Measurements from ENCODE around the gene MATK.
A peak's percentile ranks its signal among the peaks of the same experiment; 100 is the strongest.
"Not testable (repeated sequence)": the region's sequence is repeated elsewhere in the genome, so short reads cannot be mapped to it uniquely, and the experiment has no call there.

The MATK gene

GRCh38 chr19:3816566-3817218 is 30.5 kb upstream of the MATK start:
- no peak for DNase-seq (ENCODE audit: low read depth in 1 of 2, low spot score in 1 of 2)

- DNase-seq (ENCODE audit: low read depth in 1 of 2, low spot score in 1 of 2) = not testable (repeated sequence)
These were observed 30.0 kb upstream of the MATK start for GRCh38 chr19:3816148-3816547.

DNA sequence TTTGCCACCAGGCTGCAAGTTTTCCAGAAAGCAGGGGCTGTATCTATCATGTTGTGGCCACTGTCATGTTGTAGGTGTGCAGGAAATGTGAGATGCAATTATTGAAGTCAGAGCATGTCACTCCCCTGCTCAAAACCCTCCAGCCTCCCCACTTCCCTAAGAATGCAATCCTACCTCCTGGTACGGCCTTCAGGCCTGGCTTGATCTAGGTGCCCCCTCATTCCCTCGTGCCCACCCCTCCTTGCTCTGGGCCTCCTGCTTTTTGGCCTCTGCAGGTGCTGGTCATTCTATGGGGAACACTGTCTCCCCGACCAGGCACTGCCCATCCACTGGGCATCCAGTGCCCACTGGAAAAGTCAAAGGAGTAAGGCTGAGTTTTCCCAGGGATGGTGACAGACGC is 28.5 kb upstream of the MATK start:
- no peak for DNase-seq (ENCODE audit: low read depth in 1 of 2, low spot score in 1 of 2)

GRCh38 chr19:3813473-3814392 is 27.6 kb upstream of the MATK start:
- no peak for DNase-seq (ENCODE audit: low read depth in 1 of 2, low spot score in 1 of 2)

GRCh38 chr19:3810708-3811355 is 24.7 kb upstream of the MATK start:
- no peak for DNase-seq (ENCODE audit: low read depth in 1 of 2, low spot score in 1 of 2)

DNA sequence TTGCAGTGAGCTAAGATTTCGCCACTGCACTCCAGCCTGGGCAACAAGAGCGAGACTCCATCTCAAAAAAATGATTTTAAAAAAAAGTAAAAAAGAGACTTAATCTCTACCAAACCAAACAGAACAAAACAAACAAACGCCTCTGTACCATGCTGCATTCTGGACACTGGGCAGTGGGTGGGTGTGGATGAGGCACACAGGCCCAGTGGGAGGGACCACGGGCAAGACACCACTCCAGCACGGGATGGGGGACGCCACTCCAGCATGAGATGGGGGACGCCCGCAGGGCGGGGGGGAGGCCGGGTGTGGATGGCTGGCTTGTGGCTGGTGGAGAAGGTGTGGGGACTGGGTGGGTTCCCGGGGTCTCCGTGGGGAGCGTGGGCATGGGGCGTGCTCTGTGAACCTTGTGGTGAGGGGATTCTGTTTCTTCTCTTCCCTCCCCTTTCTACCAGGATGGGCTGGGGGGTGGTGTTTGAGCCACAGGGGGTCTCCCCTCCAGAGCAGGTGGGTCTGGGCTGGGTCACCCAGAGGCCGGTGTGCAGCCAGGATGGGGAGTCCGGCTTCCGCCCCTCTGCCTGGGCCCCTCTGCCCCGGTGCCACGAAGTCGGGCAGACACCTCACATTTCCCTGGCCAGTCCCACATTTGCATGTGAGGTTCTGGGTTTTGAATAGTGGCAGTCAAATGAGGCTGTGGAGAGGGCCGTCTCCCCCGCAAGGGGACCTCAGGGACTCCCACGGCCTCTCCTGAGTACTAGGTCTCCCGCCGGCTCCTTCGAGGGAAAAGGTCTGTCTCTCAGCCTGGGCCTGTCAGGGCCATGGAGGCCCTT is 23.9 kb upstream of the MATK start:
- no peak for DNase-seq (ENCODE audit: low read depth in 1 of 2, low spot score in 1 of 2)

DNA sequence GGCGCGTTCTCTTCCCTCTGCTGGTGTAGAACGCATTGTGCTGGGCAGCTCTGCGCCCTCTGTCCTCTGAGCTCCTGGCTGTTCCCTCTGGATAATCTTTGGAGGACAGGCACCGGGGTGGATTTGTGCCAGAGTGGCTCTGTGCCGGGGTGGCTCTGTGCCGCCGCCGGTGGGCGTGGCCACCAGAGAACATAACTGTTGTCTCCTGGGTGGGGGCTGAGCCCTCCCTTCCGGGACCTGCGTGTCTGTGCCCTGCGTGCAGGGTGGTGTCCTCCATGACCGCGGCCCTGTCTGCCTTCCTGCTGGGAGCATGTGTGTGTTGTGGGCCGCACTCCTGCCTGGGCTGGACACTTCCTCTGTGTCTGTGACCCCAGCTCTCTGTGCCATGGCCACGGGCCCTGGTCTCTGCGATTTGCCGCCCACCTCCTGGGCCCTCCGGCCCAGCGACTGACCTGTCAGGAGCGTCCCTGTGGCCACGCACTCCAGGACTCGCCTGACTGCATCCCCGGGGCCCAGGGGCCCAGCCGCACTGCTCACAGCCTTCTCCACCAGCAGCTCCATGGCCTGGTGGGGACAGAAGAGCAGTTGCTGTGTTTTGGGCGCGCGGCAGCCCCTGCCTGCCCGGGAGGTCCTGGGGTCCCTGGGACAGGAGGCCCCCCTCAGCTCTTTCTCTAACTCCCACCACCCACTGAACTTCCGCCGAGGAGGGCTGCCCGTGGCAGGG is 22.4 kb upstream of the MATK start:
- DNase-seq (ENCODE audit: low read depth in 1 of 2, low spot score in 1 of 2) = no peak

DNA sequence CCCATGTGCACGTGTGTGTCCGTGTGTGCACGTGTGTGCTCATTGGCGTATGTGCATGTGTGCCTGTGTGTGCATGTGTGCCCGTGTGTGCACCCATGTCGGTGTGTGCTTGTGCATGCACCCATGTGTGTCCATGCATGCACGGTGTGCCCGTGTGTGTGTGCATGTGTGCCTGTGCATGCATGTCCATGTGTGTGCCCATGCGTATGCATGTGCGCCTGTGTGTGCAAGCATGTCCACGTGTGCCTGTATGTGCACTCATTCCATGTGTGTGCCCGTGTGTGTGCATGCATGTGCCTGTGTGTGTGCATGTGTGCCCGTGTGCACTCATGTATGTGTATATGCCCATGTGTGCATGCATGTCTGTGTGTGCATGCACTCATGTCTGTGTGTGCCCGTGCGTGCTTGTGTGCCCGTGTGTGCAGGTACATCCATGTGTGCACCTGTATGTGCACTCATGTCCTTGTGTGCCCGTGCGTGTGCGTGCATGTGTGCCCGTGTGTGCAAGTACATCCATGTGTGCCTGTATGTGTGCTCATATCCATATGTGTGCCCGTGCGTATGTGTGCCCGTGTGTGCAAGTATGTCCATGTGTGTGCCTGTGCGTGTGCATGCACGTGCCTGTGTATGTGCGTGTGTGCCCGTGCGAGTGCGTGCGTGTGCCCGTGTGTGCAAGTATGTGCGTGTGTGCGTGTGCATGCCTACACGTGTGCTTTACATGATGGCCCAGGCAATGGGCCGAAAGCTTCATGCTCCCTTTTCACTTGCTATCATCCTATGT is 21.6 kb upstream of the MATK start:
- no peak for DNase-seq (ENCODE audit: low read depth in 1 of 2, low spot score in 1 of 2)

- DNase-seq (ENCODE audit: low read depth in 1 of 2, low spot score in 1 of 2) = no peak
These were observed 20.9 kb upstream of the MATK start for GRCh38 chr19:3807131-3807480.

- no peak for DNase-seq (ENCODE audit: low read depth in 1 of 2, low spot score in 1 of 2)
These were observed 19.7 kb upstream of the MATK start for GRCh38 chr19:3805859-3806258.

DNA sequence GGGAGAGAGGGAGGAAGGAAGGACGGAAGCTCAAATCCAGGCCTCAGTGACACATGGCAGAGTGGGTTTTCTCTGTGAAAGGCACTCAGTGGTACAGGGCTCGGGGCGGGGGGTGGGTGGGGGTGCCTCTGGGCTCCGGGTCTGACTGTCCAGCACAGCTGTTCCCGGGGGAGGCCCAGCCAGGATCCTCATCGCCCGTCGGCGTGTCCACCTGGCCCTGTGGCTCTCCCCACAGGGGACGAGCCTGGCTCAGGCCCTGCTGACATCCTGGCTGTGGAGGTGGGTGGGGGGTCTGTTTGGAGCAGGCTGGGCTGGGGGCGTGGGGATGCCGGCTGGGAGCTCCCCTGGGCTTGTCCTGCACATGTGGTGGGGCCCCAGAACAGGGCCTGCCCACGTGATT is 18.2 kb upstream of the MATK start:
- DNase-seq (ENCODE audit: low read depth in 1 of 2, low spot score in 1 of 2) = no peak

GRCh38 chr19:3803986-3804385 is 17.8 kb upstream of the MATK start:
- DNase-seq (ENCODE audit: low read depth in 1 of 2, low spot score in 1 of 2) = no peak

DNA sequence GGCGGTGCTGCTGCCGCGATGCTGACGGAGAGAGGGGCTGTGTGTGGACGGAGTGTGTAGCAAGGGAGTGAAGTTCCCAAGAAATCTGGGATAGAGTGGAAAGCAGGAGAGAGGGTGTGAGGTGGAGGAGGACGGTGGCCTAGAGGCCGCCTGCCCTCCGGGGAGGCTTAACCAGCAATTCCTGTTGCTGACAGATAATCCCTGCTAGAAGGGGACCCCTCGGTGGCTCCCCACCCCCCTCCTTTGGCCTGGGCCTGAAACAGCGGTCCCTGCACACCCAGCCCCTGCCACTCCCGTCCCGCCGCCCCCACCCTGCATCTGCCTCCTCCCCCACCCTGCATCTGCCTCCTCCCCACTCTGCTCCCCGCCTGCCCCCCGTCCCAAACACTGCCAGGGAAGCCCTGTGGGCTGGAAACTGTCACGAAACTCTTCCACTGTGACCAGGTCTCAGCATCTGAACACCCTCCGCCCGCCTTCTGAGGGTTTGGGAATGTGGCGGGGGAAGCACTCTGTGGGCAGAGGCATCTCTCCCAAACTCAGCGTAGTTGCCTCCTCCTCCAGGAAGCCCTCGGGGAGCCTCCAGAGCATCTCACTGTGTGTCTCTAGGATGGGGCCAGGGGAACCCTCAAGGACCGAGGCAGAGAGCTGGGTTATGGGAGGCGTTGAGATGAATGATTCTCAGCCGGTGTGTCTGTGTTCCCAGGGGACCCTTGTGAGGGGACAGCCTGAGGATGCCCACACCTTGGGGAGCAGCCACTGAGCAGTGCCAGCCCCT is 17.1 kb upstream of the MATK start:
- no peak for DNase-seq (ENCODE audit: low read depth in 1 of 2, low spot score in 1 of 2)

DNA sequence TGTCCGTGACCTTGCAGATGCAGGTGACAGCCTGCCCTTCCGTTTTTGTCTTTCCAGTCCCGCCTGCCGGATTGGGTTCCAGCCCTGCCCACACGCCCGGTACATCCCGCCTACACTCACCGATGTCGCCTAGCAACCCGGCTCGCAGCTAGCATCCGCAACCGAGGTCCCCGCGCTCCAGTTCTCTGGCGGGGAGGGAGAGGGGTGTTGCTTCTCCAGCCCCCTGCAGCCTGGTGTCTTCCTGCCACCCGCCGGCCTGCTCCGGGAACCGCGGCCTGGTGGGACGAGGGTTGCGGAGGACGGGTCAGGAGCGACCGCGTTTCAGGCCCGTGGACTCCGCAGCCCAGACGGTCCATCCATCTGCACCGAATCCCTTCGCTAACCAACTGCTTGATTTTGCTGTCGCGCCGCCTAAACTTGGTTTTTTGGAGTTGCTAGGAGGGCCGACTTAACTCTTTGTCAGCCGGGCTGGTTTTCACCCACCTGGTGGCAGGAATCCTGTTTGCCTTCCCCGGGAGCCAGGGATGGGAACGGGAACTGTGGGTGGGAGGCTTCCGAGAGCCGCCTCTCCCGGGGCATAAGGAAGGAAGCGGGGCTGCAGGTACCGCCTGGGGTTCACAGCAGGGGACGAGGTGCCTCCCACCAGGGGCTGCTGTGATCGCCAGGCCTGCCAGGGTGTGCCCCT is 15.4 kb upstream of the MATK start:
- DNase-seq (ENCODE audit: low read depth in 1 of 2, low spot score in 1 of 2) = peak; percentile 26 to 35

DNA sequence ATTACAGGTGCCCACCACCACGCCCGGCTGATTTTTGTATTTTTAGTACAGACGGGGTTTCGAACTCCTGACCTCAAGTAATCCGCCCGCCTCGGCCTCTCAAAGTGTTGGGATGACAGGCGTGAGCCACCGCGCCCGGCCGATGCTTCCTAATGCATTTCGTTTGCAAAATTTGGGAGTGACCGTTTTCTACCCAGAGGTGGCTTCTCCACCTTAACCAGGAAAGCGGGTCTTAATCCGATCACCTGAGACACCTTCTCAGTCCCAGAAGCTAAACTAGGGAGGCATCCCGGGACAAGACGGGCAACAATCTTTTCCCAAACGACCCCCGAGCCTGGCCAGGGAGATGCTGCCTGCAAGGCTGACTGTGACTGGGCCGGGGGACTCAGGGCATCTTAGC is 14.8 kb upstream of the MATK start:
- DNase-seq (ENCODE audit: low read depth in 1 of 2, low spot score in 1 of 2) = no peak

GRCh38 chr19:3798137-3798536 is 12.0 kb upstream of the MATK start:
- DNase-seq (ENCODE audit: low read depth in 1 of 2, low spot score in 1 of 2) = no peak

DNA sequence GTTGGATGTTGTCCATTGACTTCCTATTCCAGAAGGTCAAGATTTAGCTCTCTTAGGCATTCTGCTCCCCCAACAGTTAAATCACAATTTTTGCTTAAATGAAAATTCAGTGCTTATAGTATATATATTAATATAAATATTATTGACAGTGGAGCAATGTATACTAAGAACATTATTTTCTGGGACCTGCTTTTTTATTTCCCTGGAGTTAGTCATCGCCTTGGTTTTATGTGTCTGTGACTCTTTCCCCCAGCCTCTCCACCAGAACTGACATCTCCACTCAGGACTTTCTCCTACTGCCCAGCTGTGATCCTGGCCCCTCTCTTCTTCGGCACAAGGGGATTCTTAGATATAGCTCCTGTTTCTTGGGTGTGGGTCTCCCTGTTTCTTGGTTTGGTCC is 10.2 kb upstream of the MATK start:
- no peak for DNase-seq (ENCODE audit: low read depth in 1 of 2, low spot score in 1 of 2)

DNA sequence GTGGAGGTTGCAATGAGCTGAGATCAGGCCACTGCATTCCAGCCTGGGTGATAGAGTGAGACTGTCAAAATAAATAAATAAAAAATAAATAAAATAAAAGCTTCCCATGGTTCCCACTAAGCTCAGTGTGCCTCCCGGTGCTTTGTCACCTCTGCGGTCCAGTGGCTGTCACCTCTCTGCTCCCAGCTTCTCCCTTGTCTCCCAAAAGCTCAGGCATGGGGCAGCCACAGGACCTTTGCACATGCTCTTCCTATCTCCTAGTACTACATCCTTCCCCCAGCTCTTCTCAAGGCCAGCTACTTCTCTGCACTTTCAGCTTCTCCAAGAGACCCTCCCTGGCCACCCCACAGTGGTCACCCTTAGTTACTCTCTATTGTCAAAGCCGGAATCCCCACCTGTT is 7.6 kb upstream of the MATK start:
- DNase-seq (ENCODE audit: low read depth in 1 of 2, low spot score in 1 of 2) = no peak

GRCh38 chr19:3792114-3792513 is 5.9 kb upstream of the MATK start:
- DNase-seq (ENCODE audit: low read depth in 1 of 2, low spot score in 1 of 2) = no peak

Data from stimulated activated CD4-positive, alpha-beta T cell treated with anti-CD3 and anti-CD28 coated beads, Interleukin-15, amount 100 ng/mL, for 1 hour (primary cell).